GM12878 (cell line): ENCODE results near the gene CCR1. TPM values are rescaled to one million over a fixed set of nuclear protein-coding genes. Genes with fewer than 3 reads are reported as not detected.
A peak's percentile ranks its signal among the peaks of the same experiment; 100 is the strongest.

Experiments
- ATAC-seq: fragments of 200-7000 bp; cut with Tn5 transposase; 3 replicates; pipeline ENCODE4 v1.9.1; 2020; ENCODE audit warnings: mild to moderate bottlenecking, moderate library complexity
- BruUV-seq: library from RNA; stranded (reverse); fragments of 400-500 nt; replicated peaks from 2 replicates; lab custom pipeline; 2021; lab: Mats Ljungman, UMichigan
- CTCF ChIA-PET: fragments of 300-600 bp; sonication (Branson Sonifier 250); formaldehyde crosslinking; extraction: SDS; loops from one replicate; lab custom pipeline; 2021; ENCODE audit warnings: inconsistent platforms; lab: Yijun Ruan, JAX
- POLR2A ChIA-PET: fragments of 350-600 bp; formaldehyde crosslinking; extraction: SDS; loops from one replicate; lab custom pipeline; 2021; ENCODE audit warnings: inconsistent platforms; lab: Charles Lee
- RAD21 ChIA-PET: fragments of 300-600 bp; sonication (Branson Sonifier 250); formaldehyde crosslinking; loops from one replicate; lab custom pipeline; 2023; ENCODE audit warnings: antibody characterized with exemption; ENCODE audit not compliant: unreplicated experiment; lab: Charles Lee
- SMC1A ChIA-PET: fragments of 300-600 bp; sonication (Branson Sonifier 250); formaldehyde crosslinking; loops from one replicate; lab custom pipeline; 2023; ENCODE audit not compliant: unreplicated experiment, uncharacterized antibody; lab: Charles Lee
- DNase-seq: peaks from one replicate; pipeline ENCODE4 v3.0.0-alpha.2; 2011; ENCODE audit warnings: low read depth, low spot score
- FAIRE-seq: peaks from 3 replicates; lab custom pipeline; 2011; peaks lifted over from hg19 to GRCh38; lab: Jason Lieb, UNC
- H2AFZ ChIP-seq: 2 replicates; pipeline ENCODE4 v1.6.0; 2011; ENCODE audit warnings: low read depth, low read length, control low read depth; ENCODE audit not compliant: control insufficient read depth
- H3K27ac ChIP-seq: 2 replicates; pipeline ENCODE4 v1.5.1; 2011; ENCODE audit warnings: control low read depth; ENCODE audit not compliant: control insufficient read depth, insufficient read depth
- H3K27me3 ChIP-seq, 2 experiments: replicated peaks in 1 of 2; 2 replicates each; pipeline versions ENCODE4 v1.6.0 to v1.6.1; 2011; ENCODE audit warnings: low read length in 1 of 2; ENCODE audit not compliant: control insufficient read depth in 2 of 2, insufficient read depth in 2 of 2
- H3K36me3 ChIP-seq, 2 experiments: 2 replicates each; pipeline ENCODE4 v1.5.1; 2011; ENCODE audit warnings: low read length in 1 of 2; ENCODE audit not compliant: control insufficient read depth in 2 of 2, insufficient read depth in 2 of 2
- H3K4me1 ChIP-seq: 2 replicates; pipeline ENCODE4 v1.6.1; 2011; ENCODE audit warnings: mild to moderate bottlenecking, low read length, moderate library complexity, mixed read lengths; ENCODE audit not compliant: control insufficient read depth, insufficient read depth
- H3K4me2 ChIP-seq: 2 replicates; pipeline ENCODE4 v1.6.0; 2011; ENCODE audit warnings: control low read depth; ENCODE audit not compliant: control insufficient read depth, insufficient read depth
- H3K4me3 ChIP-seq: fragments of 200-600 bp; sonication (generic); 2 replicates; pipeline ENCODE4 v1.5.1; 2016
- H3K79me2 ChIP-seq: 2 replicates; pipeline ENCODE4 v1.6.0; 2011; ENCODE audit warnings: low read length; ENCODE audit not compliant: control insufficient read depth, insufficient read depth
- H3K9ac ChIP-seq: 2 replicates; pipeline ENCODE4 v1.8.0; 2011; ENCODE audit warnings: low read length, control low read depth, mixed read lengths; ENCODE audit not compliant: control insufficient read depth, insufficient read depth
- H3K9me3 ChIP-seq: replicated peaks from 3 replicates; pipeline ENCODE4 v1.5.1; 2011; ENCODE audit warnings: mild to moderate bottlenecking, low read length; ENCODE audit not compliant: control insufficient read depth, insufficient read depth
- H4K20me1 ChIP-seq: 2 replicates; pipeline ENCODE4 v1.6.0; 2011; ENCODE audit not compliant: control insufficient read depth, insufficient read depth
- ATF7 ChIP-seq: fragments of 450-650 bp; IDR thresholded peaks from 2 replicates; pipeline ENCODE4 v1.6.1; 2016; ENCODE audit warnings: low read depth, mild to moderate bottlenecking
- DPF2 ChIP-seq: fragments of 450-650 bp; IDR thresholded peaks from 2 replicates; pipeline ENCODE4 v1.6.1; 2017; ENCODE audit warnings: mild to moderate bottlenecking
- POLR2AphosphoS2 ChIP-seq: IDR thresholded peaks from 2 replicates; pipeline ENCODE4 v1.6.1; 2011; ENCODE audit warnings: low read depth, mild to moderate bottlenecking, low read length, improper control_type of control experiment, moderate library complexity
- ZBTB40 ChIP-seq: fragments of 450-650 bp; IDR thresholded peaks from 2 replicates; pipeline ENCODE4 v1.6.1; 2016; ENCODE audit warnings: mild to moderate bottlenecking, moderate library complexity, borderline replicate concordance
- WGBS: methylation state at CpG from one replicate; pipeline ENCODE4 v1.1.6; 2016; ENCODE audit warnings: low lambda C conversion rate; ENCODE audit not compliant: insufficient replicate concordance, insufficient coverage; ENCODE audit errors: missing lambda C conversion rate; 5-methylcytosine and 5-hydroxymethylcytosine counted together
- in situ Hi-C: fragments of 300-500 bp; cut with MboI; formaldehyde crosslinking; loops from 9 replicates; pipeline ENCODE4 v1.14.3; 2018; ENCODE audit warnings: mixed read lengths
- intact Hi-C: fragments of 100-400 bp; cut with micrococcal nuclease; formaldehyde crosslinking; loops from one replicate; pipeline ENCODE4 v1.14.2; 2022; ENCODE audit not compliant: unreplicated experiment
- polyA plus RNA-seq, 11 experiments: library from polyadenylated mRNA; depleted of rRNA in 4 of 11; unstranded in 6 of 11; stranded (reverse) in 5 of 11; fragments of >200 nt; fragmentation: Nextera tagmentation in 4 of 11; fragmentation: Illumina TruSeq in 1 of 11; extraction: Ambion mirVana in 4 of 11; extraction: Trizol in 1 of 11; gene quantifications; 1 replicate in 1 of 11; 2 replicates in 10 of 11; pipeline versions ENCODE4 v1.2.1 to v1.2.3, GENCODE V29; 2011 to 2016; ENCODE audit warnings: inconsistent platforms in 2 of 11, missing spikeins in 2 of 11, low read depth in 1 of 11
- total RNA-seq, 4 experiments: library from RNA; depleted of rRNA in 3 of 4; stranded (reverse); fragments of >200 nt in 3 of 4; fragmentation: Illumina TruSeq in 1 of 4; extraction: Trizol in 1 of 4; gene quantifications; 2 replicates each; pipeline versions ENCODE4 v1.2.1 to v1.2.3, GENCODE V29; 2013 to 2021

Gene CCR1
- total and polyA plus RNA-seq, 10 of the 15 experiments (the other 5 are each of a cell fraction or from before 2014, with no cell fraction given) = 2.3 to 11.0 (median 7.8) TPM

- in situ Hi-C loops = loop anchor here (10.0 kb wide), 1 partner anchor 273 kb away; the partner anchor contains the start of gene CXCR6
- Histone ChIP-seq H3K4me1 (peaks cover 39% of the 10 kb centered on the region), H3K4me3 (no peak overlapping the region), H4K20me1 (no peaks in the 10 kb centered on the region), H3K4me2 (no peak overlapping the region), H3K79me2 (no peaks in the 10 kb centered on the region), H3K36me3 (no peaks in the 10 kb centered on the region), H2AFZ (no peak overlapping the region), H3K27ac (no peak overlapping the region), H3K9me3 (no peaks in the 10 kb centered on the region), H3K9ac (no peak overlapping the region), H3K27me3 (peaks cover 0 to 5% of the 10 kb centered on the region in 2 experiments; a peak in 1 of 4 replicates)
- TF ChIP-seq POLR2AphosphoS2 (no peak), ATF7 (peak; percentile 76)
- RAD21 ChIA-PET = interaction anchor here (0.8 to 14.4 kb wide), 5 partner anchors 10 to 154 kb away, joined by 3 to 421 read pairs (median 11); partner anchors contain the start of genes CCR1 and CCR5
- WGBS = 44% methylated on average over 2 of the region's 2 CpGs
- BruUV-seq = no TSS peak
- DNase-seq (no peak), FAIRE-seq (no peak), ATAC-seq (no peak)
- CTCF ChIA-PET = interaction anchor here (0.8 to 8.0 kb wide), 5 partner anchors 10 to 153 kb away, joined by 3 to 555 read pairs (median 4); partner anchors contain the start of genes CCR1 and CCR5
- SMC1A ChIA-PET = interaction anchor here (1.0 to 7.2 kb wide), 5 partner anchors 11 to 154 kb away, joined by 3 to 434 read pairs (median 25); partner anchors contain the start of genes CCR1 and CCR5
- POLR2A ChIA-PET = interaction anchor here (0.6 kb wide), 1 partner anchor 151 kb away, joined by 3 read pairs; no protein-coding TSS in a partner anchor
- intact Hi-C loops = no loop called here
These were observed 10.1 kb upstream of the CCR1 start for GRCh38 chr3:46218196-46218709.

GRCh38 chr3:46215810-46216414 lies 7.8 kb upstream of the CCR1 start:
- no peak for DNase-seq
- BruUV-seq = no TSS peak
- no peak for FAIRE-seq
- ChIA-PET RAD21 (interaction anchor here (1.1 to 14.4 kb wide), 11 partner anchors 23 to 167 kb away, joined by 3 to 421 read pairs (median 7); partner anchors contain the start of gene CCR5), CTCF (interaction anchor here (0.7 to 8.0 kb wide), 28 partner anchors 8 to 344 kb away, joined by 3 to 555 read pairs (median 4); partner anchors contain the start of genes CCR1 and CCR5), SMC1A (interaction anchor here (0.5 to 7.2 kb wide), 26 partner anchors 9 to 200 kb away, joined by 3 to 434 read pairs (median 5); partner anchors contain the start of genes CCR1 and CCR5), POLR2A (interaction anchor here (0.9 to 1.8 kb wide), 4 partner anchors 28 to 161 kb away, joined by 3 to 10 read pairs (median 4); no protein-coding TSS in a partner anchor)
- no peaks in the 10 kb centered on the region for H3K79me2 ChIP-seq
- H3K4me2 ChIP-seq = no peak overlapping the region
- H3K4me3 ChIP-seq = no peak overlapping the region
- TF ChIP-seq DPF2 = no peak
- no peak for TF ChIP-seq ZBTB40
- no peak overlapping the region for H3K27ac ChIP-seq
- H4K20me1 ChIP-seq = no peaks in the 10 kb centered on the region
- H3K27me3 ChIP-seq = peaks cover 0 to 5% of the 10 kb centered on the region in 2 experiments; a peak in 1 of 4 replicates
- no peaks in the 10 kb centered on the region for H3K9me3 ChIP-seq
- no peak for ATAC-seq
- no peaks in the 10 kb centered on the region for H3K36me3 ChIP-seq
- H3K9ac ChIP-seq = no peak overlapping the region
- 53% methylated on average over 4 of the region's 4 CpGs for WGBS
- no peak overlapping the region for H2AFZ ChIP-seq
- in situ Hi-C loops (loop anchor here (10.0 kb wide), 1 partner anchor 271 kb away; the partner anchor contains the start of gene CXCR6), intact Hi-C loops (no loop called here)
- peaks cover 26% of the 10 kb centered on the region for H3K4me1 ChIP-seq
